HG03280 (cell line): ENCODE data around the gene NME3.

Experiments
- ATAC-seq: cut with Tn5 transposase; IDR thresholded peaks from one replicate; pipeline ENCODE4 v1.9.1; 2021; ENCODE audit warnings: mild to moderate bottlenecking, moderate library complexity; ENCODE audit not compliant: unreplicated experiment

Gene NME3

DNA sequence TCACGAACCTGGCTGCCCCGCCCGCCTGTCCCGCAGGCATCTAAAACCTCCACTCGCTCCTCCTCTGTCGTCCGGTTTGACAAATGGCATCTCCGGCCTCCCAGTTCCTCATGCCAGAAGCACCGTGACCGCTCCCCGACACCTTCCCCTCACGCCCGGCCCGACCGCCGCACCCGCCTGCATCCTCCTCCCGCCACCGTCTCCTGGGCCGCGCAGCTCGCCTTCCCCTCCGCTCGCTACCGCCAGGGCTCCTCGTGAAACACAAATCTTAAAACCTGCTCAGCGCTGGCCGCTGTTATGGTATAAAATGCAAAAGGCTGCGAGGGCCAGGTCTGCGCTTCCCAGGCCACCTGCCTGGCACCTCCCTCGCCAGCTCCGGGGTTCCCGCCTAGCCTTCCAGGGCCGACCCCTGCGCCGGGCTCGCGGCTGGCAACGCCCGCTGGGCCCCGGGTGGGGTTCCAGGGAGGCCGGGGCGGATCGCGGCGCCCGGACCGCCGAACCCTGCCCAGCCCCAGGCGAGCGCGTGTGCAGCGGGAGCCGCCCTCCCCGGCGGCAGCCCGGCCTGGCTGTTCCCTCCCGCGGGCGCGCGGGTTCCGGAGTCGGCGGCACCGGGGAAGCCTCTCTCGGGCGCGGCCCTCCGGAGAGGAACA is 10.5 kb upstream of the NME3 start:
- peak; percentile 3 for ATAC-seq

DNA sequence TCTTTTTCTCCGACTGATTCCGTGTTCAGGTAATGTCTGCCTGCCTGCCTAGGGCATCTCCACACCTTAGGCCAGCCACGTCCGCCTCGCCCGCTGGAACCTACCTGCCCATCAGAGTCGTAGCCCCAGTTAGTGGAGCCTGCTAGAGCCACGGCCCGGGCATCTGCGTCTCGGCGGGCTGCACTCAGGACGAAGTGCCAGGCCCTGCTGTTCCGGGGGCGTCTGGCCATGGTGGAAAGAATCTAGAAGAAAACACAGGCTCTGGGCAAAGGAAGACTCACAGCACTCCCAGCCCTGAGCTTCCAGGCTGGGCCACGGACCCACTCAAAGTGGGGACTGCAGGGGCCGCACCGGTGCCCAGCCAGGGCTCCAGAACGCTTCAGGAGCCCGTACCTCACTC is 9.9 kb upstream of the NME3 start:
- no peak for ATAC-seq

DNA sequence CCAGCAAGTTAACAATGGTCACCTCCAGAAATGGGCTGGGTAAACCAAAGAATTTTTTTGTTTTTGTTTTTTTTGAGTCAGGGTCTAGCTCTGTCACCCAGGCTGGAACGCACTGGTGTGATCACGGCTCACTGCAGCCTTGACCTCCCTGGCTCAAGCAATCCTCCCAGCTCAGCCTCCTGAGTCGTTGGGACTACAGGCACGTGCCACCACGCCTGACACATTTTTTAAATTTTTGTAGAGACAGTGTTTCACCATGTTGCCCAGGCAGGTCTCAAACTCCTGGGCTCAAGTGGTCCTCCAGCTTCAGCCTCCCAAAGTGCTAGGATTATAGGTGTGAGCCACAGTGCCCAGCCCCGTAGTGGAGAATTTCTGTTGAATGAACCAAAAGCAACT is 9.3 kb upstream of the NME3 start:
- no peak for ATAC-seq

DNA sequence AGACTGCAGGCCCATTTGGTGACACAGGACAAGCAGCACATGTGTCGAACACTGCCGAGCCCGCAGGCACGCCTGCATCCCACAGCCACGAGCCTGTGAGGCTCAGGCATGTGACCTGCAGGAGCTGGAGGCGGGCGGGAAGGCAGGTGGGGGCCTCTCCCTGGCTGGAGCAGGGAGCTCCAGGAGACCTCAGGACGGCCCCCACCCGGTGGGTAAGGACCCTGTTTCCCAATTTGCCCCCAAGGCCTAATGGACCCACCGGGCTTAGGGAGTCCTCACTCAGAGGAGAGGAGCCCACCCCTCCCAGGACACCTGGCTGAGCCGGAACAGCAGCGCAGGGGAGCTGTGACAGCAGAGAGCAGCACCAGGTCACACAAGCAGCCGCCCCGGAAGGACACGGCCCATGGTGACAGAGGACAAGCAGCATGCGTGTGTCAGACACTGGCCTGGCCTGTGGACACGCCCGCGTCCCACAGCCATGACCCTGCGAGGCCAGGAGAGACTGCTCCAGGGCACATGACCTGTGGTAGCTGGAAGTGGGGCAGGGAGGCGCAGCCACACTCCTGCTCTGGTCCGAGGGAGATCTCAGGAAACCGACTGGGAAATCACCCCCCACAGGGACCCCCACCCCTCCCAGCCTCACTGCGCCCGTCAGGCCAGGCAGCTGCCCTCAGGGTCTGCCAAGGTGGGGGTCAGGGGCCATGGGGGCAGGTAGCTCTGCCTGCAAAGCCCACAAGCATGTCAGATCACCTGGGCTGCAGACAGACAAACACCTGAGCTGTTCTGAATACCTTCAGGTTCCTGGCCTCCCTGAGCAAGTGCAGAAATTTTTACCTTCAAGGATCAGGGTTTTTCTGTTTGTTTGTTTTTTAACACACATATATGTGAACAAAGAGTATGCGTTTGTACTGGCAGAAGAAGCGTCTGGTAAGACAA is 8.7 kb upstream of the NME3 start:
- ATAC-seq = no peak

DNA sequence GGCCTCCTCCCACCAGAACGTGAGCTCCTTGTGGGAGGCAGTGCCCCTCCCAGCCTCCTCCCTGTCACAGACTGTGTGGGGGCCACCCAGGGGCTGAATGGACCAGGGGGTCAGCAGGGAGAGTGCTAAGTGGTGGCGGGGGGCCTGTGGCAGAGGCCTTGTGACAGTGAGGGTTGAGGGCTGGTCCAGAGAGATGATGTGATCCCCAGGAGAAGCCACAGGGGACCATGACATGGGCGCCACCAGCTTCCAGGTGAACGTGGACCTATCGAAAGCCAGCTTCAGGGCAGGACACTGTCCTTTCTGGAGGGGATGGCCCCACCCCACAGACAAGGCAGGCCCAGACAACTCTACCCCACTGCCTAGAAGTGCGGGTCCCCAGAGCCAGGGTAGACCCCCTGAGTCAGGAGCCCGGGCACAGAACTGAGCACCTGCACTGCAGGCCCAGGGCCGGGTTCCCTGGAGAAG is 7.9 kb upstream of the NME3 start:
- no peak for ATAC-seq

DNA sequence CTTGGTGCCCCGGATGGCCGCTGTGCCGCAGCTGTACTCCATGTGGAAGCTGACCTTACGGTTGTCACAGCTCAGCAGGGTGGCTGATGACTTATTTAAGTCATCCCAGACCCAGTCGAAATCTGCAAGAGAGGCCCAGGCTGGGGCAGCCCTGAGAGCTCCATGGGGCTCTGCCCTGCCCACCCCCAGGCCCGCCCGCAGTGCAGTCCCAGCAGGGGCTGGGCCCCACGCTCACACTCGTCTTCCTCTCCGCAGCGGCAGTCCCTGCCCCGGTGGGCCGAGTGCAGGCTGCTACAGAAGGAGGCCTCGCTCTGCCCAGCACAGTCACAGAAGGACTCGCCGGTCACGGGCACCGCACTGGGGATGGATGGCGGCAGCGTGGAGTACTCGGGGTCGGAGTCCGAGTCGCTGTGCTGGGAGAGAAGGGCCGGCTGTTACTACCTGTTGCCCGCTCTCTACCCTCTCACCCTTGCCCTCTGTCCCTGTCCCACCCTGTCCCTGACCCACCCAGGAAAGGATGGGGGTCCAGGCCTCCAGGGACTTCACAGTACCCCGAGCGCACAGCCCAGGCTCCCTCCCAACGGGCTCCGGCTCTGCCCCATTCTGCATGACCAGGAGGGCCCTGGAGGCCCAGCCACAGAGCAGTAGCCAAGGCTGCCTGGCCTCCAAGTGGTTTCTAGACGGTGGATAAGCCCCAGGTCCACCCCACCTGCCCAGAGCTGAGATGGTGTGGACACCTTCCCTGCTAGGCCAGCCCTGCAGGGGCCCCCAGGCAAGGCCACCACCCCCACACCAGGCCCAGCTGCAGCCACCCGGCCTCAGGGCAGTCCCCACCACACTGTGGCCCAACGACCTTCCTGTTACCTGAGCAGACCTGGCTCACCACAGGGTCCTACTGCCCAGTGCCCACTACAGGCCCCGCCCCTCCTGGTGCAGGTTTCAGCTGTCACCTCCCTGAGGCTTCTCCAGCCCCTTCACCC is 7.1 kb upstream of the NME3 start:
- ATAC-seq = no peak

DNA sequence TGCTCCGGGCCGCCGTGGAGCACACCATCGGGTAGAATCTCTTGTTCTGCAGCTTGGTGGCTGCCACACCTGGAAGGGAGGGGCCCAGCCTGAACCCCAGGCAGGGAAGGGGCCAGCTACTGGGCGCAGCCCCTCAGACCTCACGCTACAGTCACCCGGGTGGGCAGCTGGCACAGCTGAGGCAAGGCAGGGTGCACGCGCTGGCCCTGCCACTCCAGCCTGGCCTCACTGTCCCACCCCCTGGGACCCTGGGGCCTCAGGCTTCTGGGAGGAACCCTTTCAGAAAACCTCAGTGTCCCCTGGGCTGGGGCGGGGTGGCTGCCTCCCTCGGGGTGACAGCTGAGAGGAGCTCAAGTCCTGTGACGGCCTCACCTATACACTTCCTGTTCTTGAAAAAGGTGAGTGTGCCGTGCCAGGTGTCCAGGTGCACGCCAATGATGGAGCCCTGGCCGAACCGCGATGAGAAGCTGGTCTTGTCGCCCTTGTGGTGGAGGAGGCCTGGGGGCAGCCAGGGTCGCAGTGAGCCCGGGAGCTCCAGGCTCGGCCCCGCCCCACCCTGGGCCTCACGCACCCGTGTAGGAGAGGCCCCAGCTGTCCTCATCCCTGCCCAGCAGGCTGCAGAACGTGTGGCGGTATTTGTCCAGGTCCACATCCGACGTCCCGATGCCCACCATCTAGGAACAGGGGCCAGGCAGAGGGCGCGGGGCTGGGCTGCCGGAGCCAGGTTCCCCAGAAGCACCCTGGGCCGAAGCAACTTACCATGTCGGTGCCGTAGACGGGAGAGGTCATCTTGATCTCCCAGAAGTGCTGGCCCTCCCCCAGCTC is 6.2 kb upstream of the NME3 start:
- no peak for ATAC-seq

DNA sequence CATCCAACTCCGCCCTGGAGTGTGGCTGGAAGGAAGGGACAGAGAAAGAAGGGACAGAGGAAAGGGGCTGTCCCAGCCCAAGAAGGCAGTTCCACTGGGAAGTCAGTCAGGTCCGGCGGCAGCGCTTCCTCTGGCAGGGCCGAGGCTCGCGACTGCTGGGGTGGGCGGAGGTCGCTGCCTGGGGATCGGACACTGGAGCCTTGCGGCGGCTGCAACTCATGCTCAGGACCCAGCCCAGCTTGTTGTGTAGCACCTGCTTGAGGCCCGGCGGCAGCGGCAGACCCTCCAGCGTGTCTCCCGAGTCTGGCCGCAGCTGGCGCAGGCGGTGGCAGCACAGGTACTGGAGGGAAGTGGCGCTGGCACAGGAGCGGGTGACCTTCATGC is 5.6 kb upstream of the NME3 start:
- no peak for ATAC-seq

DNA sequence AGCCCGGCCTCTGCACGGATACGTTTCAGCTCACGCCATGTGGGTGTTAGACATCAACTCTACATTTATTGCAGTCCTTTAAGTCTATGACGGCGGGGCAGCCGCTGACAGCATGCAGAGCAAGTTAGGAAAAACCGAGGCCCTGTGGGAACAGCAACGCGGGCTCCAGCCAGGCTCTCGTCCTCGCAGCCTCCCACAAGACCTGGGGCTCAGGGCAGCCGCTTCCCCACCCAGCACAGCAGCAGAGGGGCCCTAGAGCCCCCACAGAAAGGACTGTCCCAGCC is 5.3 kb upstream of the NME3 start:
- ATAC-seq = no peak

DNA sequence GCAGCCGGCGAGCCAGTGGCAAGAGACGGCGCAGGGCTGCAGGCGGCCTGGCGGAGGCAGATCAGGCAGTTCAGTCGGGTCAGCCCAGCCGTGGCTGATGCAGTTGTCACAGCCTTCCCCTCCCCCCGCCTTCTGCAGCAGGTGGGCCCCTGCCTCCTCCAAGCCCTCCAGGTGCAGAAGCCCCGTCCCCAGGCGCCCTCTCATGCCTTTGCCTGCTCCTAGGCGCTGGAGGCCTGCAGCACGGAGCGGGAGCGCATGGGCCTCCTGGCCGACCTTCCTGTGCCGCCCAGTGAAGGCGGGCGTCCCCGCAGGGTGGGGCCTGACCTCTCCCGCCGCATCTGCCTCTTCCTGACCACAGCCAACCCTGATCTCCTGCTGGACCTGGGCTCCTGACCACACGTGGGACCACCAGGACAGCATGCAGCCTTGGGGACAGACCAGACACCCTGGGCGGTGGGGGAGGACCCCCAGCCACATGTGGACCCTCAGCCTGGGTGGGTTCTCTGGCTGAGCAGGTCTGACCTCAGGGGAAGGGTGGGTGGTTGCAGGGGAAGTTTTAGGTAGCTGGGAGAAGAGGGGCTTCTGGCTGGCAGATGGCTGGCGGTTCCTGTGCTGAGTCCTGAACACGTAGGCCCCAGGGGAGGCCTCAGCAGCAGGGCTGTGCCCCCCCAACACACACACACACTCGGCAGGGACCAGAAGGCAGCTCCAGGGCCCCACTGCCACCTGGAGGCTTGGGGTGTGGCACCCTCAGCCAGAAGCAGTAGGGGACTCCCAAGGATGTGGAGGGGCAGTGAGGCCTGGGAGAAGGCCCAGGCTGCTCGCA is 4.7 kb upstream of the NME3 start:
- no peak for ATAC-seq

DNA sequence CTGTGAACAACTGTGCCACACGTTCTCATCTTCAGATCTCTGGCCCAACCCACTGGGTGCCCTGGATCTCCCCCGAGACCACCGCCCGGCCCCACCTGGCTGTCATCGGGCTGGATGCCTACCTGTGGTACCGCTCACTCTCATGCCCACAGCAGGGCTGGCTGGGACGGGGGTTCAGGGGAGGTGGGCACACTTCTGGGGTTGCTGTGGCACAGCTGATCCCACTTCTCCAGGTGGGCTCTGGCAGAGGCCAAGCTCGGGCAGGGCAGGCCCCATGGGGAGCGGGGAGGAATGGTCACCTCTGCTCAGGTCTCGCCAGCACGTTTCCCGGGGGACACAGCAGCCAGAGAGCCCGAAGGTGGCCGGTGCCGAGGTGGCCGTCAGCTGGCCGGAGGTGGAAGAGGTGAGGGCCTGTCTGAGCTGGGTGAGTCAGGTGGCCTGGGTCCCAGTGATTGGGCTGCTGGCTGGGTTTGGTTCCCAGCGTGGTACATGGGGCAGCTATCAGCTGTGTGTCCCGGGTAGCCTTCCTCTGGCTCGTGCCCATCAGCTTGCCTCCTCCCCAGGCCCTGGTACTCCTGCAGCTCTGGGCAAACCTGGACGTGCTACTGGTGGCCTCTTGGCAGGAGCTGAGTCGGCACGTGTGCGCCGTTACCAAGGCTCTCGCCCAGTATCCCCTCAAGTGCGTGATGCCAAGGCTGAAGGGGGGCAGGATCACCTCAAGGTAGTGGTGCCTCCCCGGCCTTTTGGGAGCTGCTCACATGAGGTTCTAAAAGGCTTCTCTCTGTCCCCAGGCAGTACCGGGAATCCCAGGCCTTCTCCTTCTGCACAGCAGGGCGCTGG is 3.9 kb upstream of the NME3 start:
- no peak for ATAC-seq

DNA sequence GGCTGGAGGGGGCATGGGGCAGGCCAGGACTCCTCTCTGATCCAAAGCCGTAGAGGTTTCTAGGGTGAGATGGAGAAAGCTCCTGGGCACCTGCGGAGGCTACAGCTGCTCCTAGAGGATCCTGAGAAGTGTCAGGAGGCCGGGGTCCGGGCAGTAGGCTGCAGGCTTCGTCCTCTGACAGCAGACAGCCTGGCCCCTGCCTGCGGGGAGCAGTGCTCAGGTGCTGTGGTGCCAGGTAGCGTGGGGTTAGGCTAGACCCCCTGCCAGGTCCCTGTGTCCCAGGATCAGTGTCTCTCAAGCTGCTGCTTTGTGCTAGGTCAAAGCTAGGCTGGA is 3.1 kb upstream of the NME3 start:
- no peak for ATAC-seq

DNA sequence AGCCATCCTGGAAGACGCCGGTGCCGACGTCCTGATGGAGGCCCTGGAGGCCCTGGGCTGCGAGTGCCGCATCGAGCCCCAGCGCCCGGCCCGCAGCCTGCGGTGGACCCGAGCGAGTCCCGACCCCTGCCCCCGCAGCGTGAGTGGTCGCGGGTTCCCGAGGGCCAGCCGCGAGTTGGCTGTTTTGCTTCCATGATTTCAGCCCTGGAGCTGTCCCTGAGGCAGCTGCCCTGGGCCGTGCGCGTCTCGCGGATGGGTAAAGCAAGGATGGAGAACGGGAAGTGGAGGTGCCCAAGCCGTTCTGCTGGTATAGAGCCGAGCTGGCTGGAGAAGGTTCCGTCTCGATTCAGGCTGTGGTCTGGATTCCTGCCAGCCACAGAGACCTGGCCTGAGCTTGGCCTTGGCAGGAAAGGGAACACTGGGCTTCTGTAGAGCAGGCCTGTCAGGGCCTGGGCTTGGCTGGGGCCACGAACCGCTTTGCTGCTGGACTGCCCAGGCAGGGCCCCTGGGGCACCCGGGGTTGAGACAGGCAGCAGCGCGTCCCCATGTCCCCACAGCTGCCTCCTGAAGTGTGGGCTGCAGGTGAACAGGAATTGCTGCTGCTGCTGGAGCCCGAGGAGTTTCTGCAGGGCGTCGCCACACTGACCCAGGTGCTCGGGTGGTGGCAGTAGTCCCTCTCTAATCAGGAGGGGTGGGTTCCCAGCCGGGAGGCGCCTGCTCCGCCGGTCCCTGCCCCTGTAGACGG is 2.5 kb upstream of the NME3 start:
- ATAC-seq = no peak

DNA sequence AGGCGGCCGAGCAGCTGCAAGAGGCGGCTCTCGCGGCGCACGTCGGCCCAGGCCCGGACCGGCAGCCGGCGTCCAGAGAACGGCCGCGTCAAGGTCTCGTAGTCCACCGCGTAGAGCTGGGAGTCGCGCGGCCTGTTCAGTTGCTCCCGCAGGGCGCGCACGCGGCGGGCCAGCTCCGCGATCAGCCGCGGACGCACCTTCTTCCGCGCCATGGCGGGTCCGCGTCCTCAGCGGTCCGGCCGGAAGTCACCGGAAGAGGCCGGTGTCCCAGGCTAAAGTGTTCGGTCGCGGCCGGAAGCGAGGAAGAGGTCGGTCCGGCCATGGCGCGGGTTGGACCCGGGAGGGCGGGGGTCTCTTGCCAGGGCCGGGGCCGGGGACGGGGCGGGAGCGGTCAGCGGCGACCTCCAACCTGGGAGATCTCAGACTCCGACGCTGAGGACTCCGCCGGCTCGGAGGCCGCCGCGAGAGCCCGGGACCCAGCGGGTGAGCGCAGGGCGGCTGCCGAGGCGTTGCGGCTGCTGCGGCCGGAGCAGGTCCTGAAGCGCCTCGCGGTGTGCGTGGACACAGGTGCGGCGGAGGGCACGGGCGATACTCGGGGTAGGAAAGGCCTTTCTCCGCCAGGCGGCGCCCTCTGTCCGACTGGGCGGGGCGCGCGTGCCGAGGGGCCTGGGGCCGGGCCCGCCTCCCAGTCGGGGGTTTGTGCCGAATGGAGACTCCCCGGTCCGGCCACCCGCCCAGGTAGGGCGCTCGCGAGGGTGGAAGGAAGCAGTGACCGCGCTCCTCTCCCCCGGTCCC is 1.8 kb upstream of the NME3 start, which contains the start of gene MRPS34:
MRPS34 (minus strand) TSS at position 227 of the 795 bp plus-strand sequence; CDS start at position 212, 15 bp downstream.
- peak; percentile 51 for ATAC-seq

DNA sequence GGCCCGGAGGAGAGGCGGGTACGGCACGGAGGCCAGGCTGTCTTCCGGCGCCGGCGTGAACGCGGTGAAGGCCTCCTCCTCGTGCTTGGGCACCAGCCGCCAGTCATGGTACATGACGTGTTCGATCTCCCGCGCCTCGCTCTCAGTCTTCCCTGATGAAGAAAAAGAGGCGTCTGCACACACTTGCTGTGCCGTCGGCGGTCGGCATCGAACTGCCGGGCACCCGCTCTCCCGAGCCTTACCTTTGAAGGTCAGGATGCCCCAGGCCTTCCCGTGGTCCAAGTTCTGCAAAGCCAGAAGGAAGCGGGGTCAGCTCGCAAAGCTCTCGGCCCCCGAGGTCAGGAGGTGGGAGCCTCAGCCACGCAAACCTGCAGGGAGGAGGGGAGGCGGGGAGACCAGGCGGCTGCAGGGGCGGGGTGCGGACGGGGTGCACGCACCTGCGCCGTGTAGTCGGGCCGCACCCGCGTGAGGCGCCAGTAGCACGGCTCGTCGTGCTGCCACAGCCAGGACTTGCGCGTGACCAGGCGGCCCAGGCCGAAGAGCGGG is 1.1 kb upstream of the NME3 start, which contains the start of gene EME2:
EME2 (plus strand) TSS at position 449 of the 546 bp plus-strand sequence. CDS start 418 bp downstream, outside the sequence.
- ATAC-seq = peak; percentile 16

DNA sequence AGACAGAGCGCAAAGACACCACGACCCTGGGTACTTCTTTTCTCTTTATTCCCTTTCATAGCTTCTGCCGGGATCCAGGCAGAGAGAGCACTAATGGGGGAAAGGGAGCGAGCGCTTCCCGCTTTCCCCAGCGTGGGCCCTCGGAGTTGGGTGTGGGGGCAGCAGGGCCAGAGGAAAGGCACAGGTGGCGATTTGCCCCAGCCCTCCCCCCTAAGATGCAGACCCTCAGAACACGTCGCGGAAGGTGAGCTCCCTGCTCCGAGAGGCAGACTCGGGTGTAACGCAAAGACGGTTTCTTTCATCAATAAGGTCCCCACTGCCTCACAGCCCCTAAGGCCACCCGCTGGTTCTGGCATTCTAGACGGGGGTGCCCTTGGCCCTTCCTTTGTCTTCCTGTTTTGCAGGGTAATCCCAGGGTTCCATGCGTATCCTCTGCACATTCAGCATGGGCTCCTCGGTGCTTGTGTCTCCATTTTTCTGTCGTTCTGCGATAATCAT is 570 bp upstream of the NME3 start:
- ATAC-seq = no peak
